NK-92 (cell line): Measurements from ENCODE around the gene TEC.
A peak's percentile ranks its signal among the peaks of the same experiment; 100 is the strongest.

Experiments
- DNase-seq: peaks from one replicate; lab custom pipeline; 2025; ENCODE audit not compliant: unreplicated experiment; lab: John Stamatoyannopoulos, UW

The TEC gene

DNA sequence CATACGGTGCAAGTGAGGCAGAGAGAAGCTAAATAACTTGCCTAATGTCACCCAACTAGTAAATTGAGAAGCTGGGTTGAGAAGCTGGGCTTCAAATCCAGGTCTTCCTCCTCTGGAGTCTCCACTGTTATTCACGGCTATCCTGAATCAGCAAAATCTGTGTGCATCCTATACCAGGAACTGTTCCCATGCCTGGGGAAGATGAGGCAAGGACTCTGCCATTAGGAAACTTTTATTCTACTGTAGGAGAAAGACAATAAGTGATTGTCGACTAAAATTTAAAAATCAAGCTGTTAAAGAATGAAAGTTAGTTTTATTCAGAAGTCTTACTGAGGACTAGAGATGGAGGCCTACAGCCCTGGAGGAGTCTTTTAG is 872 bp upstream of the TEC start:
- DNase-seq: no peak

DNA sequence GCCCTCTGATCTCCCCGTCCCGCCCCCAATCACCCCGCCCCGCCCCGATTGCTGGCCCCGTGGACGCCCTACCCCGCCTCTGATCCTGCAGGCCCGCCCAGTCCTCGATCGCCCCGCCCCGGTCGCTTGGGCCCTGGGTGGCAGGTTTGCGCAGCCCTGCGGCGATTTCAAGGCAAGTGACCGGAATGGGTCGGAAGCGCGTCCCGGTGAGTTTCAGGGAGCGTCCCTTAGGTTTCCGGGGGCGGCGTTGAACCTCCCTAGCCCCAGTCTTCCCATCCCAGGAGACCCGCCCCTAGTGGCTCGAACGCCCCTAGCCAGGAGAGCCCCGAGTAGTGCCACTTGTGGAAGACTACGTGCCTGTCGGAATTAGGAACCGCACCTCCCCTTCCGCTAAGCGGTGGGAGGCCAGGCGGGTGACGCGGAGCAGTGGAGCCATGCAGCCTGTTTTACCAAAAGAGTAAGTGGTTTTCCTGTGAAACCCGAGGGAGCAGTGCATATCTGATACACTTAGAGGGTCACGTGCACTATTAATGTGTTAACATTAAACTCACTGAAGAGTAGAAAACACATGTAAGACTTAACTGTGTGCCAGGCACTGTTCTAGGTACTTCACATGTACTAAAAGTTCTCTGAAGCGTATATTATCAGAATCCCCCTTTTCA is 354 bp upstream of the TEC start:
- DNase-seq: peak; percentile 2

- no peak for DNase-seq
Observed at GRCh38 chr4:48267574-48267973, 2.1 kb downstream of the TEC start.

DNA sequence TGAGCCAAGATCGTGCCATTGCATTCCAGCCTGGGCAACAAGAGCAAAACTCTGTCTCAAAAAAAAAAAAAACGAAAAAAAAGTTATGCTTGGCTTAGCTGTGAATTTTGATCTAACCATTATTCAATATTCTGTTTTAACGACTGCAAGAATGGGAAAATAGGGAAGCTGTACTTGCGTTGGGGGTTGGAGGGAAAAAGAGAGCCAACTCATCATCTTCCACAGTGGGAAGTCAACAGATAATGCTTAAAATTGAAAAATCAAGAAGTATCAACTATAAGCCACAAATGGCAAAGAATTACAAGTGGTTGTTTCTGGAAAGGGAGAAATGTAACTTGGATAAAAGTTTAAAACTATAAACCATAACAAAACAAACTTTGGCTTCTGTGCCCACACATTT is 2.9 kb downstream of the TEC start:
- no peak for DNase-seq

DNA sequence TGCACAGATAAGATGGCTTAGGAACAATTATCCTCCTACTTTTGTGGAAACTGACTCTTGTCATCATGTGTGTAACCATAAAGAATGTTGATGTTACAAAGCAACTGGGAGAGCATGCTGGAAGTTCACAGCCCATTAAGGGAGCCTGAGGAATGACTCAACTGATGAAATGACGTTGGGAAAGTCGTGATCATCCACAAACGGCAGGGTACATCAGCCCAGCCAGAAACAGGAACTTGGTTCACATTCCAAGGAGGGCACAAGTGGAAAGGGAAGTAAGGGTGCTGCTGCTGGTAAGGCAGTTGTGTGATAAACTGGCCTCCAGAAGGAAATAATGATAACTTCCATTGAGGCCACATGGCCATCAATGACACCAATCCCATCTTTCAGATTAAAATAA is 6.7 kb downstream of the TEC start:
- DNase-seq: no peak

DNA sequence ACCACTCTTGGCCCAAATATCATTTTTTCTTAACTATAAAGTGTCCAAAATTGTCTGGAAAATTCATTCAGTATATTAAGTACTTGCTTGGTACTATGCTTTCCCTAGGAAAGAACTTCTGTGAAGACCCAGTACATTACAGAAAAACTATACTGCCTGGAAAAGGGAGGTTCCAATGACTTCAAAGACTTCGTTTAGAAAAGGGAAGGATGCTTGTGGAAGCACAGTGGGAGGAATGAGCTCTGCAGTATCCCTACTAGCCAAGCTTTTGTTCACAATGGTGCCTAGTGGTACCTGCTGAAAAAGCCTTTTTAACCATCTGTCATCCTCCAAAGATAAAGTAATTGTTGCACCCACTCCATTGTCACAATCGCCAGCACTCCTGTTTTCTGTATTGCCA is 7.2 kb downstream of the TEC start:
- DNase-seq: no peak

DNA sequence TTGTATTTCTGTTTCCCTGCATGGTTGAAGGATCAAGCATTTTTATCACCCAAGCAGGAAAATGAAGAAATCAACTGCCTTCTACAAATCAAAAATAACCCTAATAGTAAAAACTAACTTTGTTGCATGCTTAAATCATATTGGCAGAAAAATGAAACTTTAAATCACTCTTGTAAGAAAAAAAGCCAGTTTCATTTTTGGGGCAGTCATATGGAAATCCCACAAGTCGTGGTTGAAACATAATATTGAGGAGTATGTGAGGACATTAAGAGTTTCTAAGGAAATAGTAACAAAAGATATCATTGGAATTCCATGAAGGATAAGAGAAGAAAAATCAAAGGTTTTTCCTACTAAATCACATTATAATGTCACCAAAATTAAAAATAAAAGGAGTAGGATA is 8.4 kb downstream of the TEC start:
- DNase-seq: no peak

- no peak for DNase-seq
Observed at GRCh38 chr4:48259748-48260147, 9.9 kb downstream of the TEC start.

DNA sequence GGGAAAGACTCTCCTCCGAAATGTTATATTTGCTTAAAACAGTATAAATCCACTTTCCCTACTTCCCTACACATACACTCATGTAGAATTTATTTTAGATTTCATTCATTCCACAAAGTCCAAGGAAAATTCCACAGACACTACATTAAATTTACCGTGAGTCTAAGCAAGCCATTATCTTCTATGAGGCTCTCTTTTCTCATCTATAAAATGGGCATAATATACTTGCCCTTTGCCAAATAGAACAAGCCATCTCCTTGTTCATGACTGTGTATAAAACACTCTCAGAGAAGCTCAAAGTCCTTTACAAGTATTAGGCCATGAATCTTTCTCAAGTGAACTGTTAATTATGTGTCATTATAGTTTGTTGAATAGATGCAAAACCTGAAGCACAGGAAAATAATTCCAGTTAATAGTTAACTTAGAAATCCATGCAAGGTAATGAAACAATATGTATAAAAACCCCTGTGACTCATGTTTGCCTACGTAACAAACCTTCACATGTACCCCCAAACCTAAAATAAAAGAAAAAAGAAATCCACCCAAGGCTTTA is 10.7 kb downstream of the TEC start:
- DNase-seq: no peak

DNA sequence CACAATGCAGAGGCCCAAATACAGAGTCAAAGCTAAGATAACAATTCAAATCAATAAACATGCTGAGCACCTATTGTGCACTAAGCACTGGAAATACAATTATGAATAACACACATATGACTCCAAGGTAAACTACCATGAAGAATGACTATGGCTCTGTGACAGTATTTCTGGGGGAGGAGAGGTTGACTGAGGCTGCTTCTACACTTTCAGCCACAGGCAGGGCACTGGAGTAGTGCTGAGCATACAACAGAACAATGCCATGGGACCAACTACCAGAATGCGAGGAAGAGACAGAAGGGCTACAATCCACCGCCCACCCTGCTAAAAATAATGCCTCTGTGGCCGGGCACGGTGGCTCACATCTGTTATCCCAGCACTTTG is 13.7 kb downstream of the TEC start:
- no peak for DNase-seq

- DNase-seq: no peak
Observed at GRCh38 chr4:48255072-48255958, 14.3 kb downstream of the TEC start.

DNA sequence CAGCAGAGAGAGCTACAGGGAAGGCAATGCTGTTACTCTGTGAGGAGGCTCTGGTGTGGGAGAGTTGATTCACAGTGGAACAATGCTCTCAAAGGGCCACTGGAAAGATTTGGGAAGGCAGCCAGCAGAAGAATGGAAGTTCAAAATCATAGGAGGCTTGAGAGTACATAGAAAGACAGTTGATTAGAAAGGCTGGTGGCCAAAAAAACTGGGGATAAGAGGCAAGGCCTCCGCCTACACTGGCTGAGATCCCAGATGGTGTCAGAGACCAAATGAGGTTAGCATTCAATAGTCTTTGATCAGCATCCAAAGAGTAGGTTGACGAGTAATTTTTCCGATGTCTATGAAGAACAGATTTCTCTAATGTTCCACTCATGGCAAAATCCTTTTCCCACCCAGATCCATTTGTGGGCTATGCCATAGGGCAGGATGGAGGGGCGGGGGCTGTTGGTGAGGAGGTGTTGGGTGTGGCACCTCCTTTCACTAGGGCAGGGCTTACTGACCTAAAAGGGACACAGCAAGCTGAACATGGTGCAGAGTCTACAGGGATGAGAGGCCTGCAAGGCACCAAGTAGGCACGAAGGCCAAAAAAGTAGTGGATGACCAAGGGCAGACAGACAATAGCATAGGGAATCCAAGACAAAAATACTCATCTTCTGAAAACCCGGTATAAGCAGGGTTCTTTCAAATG is 15.1 kb downstream of the TEC start:
- no peak for DNase-seq

DNA sequence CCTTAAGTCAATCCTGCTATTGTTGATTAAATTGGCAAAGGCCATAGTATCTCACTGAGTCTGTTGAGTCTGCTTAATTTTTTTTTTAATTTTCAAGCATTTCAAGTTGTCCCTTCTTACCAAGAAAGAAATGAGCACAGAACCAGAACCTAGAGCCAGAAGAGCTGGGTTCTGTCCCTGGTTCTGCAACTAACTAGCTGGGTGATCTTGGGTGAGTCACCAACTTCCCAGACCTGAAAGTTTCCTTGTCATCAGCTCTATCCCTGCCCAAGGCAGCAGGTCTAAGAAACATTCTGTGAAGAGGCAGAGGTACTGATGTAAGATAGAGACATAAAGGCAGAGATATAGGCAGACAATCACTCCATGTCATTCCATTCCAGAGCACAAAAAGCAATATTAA is 17.3 kb downstream of the TEC start:
- no peak for DNase-seq

GRCh38 chr4:48250980-48251379 is 18.7 kb downstream of the TEC start:
- no peak for DNase-seq

DNA sequence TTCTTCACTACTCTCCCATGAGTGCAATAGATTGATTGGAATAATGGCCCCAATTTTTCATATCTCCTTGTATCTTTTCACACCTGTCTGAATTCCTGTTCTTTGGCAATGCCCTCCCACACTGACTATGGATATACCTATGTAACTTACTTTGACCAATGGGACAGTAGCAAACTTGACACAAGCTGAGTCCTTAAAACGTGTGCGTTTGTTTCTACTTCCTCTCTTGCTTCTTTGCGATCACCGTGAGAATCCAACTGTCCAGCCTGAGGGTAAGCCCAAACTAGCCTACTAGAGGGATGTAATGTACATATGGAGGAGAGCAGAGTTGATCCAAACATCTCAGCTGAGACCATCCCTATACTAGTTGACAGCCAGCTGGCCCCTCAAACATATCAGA is 19.3 kb downstream of the TEC start:
- DNase-seq: no peak

DNA sequence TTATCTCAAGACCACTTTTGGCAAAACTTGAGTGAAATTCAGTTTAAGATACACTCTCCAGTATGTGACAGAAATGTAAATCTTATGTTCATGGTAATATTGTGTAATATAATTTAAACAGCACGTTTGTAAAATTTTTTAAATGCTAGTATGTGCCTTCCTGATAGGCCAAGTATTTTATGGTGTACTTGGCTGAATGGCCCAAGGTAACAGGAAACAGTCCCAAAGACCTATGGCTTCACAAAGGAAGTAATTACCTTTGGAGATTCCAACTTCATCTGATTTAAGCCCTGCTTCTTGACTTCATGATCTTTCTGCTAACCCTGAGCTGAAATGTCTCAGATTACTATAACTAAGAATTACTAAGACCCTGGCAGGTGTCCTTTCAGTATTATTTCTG is 20.3 kb downstream of the TEC start:
- no peak for DNase-seq

DNA sequence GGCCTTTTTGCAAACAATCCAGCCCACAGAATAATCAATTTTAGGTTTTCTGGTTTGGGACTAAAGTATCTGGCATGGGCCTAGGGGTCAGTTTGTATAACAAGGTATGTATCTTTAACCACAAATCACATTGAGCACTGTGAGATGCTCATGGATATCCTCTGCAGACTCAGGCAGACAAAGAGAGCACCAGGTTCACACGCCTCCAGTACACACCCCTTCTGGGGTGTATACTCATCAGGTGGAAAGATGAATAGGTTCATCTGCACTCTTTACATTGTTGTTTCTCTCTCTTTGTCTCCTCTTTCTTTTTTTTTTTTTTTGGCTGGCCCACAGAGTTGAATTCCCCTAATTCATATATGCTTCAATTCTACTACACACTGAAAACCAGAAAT is 21.1 kb downstream of the TEC start:
- DNase-seq: no peak

DNA sequence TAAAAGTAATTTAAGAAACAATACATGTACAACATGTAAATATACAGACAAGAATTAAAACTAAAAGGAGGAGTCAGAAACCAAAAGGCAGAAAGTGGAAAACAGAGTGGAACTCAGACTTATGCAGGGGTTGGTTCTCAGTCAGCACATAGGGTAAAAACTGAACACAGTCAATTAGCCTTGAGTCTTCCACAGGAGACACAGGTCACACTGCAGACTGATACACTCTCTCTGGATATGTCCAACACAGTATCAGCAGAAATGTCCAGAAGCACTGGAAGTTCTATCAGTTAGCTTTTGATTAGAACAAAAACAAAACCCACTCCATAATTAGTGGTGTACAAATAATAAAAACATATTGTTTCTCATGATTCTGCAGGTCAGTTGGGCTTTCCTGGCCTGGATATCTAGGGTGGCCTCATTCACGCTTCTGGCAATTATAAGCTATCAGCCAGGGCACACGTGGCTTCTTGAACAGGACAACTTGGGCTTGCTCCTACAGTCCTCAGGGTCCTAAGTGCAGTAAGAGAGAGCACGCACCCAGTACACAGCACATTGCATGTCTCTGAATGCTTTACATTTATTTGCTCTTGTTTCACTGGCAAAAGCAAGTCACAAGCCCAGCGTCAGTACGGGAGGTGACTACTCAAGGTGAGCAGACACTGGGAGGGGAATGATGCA is 21.6 kb downstream of the TEC start:
- DNase-seq: no peak

DNA sequence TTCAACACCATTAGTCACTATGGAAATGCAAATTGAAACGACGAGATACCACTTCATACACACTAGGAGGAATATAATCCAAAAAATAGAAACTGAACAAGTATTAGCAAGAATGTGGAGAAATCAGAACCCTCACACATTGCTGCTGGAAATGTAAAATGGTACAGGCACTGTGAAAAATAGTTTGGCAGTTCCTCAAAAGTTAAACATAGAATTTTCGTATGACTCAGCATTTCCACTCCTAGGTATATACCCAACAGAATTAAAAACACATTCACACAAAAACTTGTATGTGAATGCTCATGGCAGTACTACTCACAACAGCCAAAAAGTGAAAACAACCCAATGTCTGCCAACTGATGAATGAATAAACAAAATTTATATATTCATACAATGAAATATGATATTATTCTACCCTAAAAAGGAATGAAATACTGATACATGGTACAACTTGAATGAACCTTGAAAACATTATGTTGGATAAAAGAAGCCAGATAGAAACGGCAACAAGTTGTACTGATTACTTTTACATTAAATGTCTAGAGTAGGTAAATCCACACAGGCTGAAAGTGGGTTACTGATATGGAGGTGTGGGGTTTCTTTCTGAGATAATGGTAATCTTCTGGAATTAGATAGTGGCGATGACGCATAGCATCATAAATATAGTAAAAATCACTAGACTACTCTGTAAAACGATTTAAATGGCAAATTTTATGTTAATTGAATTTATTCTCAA is 22.3 kb downstream of the TEC start:
- DNase-seq: no peak

- DNase-seq: no peak
Observed at GRCh38 chr4:48244665-48245064, 25.0 kb downstream of the TEC start.

DNA sequence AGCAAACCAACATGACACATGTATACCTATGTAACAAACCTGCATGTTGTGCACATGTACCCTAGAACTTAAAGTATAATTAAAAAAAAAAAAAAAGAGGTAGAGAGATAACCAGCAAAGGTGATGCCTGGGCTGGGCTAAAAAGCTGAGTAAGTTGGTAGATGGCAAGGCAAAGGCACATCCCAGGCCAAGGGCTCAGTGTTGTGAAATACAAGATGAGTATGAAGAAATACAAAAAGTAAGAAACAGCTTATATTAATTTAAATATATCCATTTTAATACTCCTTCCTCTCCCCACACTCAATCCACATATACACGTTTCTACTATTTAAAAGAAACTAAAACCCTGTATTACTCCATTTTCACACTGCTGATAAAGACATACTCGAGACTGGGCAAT is 25.8 kb downstream of the TEC start:
- no peak for DNase-seq
